HG02973 (cell line): ENCODE data around the gene TMEM145.

Source experiments
- ATAC-seq: cut with Tn5 transposase; IDR thresholded peaks from one replicate; pipeline ENCODE4 v1.9.1; 2021; ENCODE audit warnings: moderate library complexity; ENCODE audit not compliant: unreplicated experiment

Gene TMEM145

GRCh38 chr19:42288881-42289555 is 24.1 kb upstream of the TMEM145 start:
- no peak for ATAC-seq

GRCh38 chr19:42289556-42290041 is 23.5 kb upstream of the TMEM145 start:
- ATAC-seq: no peak

GRCh38 chr19:42290136-42290522 is 23.0 kb upstream of the TMEM145 start:
- no peak for ATAC-seq

DNA sequence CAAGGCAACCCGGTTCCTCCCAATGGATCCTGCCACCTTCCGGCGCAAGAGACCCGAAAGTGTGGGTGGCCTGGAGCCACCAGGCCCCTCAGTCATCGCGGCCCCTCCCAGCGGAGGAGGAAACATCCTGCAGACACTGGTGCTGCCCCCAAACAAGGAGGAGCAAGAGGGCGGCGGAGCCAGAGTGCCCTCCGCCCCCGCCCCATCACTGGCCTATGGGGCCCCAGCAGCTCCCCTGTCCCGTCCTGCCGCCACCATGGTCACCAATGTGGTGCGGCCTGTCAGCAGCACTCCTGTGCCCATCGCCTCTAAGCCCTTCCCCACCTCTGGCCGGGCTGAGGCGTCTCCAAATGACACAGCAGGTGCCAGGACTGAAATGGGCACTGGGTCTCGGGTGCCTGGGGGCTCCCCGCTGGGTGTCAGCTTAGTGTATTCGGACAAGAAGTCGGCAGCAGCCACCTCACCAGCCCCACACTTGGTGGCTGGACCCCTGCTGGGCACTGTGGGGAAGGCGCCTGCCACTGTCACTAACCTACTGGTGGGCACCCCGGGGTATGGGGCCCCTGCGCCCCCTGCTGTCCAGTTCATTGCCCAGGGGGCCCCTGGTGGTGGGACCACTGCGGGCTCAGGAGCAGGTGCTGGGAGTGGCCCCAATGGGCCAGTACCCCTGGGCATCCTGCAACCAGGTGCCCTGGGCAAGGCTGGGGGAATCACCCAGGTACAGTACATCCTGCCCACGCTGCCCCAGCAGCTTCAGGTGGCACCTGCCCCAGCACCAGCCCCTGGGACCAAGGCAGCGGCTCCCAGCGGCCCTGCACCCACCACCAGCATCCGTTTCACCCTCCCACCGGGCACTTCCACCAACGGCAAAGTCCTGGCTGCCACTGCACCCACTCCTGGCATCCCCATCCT is 22.3 kb upstream of the TMEM145 start:
- ATAC-seq: no peak

- ATAC-seq: no peak
These were observed 21.7 kb upstream of the TMEM145 start for GRCh38 chr19:42291435-42291810.

DNA sequence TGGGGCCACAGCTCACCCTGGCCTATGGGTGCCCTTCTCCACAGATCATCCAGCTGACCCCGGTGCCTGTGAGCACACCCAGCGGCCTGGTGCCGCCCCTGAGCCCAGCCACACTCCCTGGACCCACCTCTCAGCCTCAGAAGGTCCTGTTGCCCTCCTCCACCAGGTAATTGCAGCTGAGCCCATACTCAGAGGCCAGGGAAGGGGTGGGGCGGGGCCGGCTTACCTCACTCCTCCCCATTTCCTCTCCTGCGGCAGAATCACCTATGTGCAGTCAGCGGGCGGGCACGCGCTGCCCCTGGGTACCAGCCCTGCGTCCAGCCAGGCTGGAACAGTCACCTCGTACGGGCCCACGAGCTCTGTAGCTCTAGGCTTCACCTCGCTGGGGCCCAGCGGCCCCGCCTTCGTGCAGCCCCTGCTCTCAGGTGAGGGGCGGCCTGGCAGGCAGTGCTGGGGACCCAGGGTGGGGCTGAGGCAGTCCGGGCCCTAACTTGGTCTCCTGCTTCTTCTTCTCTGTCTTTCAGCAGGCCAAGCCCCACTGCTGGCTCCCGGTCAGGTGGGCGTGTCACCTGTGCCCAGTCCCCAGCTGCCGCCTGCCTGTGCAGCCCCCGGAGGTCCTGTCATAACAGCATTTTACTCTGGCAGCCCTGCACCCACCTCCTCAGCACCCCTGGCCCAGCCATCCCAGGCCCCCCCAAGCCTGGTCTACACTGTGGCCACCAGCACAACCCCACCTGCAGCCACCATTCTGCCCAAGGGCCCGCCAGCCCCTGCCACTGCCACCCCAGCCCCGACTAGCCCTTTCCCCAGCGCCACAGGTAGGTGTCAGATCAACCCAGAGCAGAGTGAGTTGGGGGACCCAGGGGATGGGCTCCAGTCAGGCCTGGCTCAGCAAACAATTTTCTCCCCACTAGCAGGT is 20.8 kb upstream of the TMEM145 start:
- no peak for ATAC-seq

- ATAC-seq: no peak
These were observed 20.1 kb upstream of the TMEM145 start for GRCh38 chr19:42292963-42293362.

- no peak for ATAC-seq
These were observed 19.6 kb upstream of the TMEM145 start for GRCh38 chr19:42293540-42293939.

- no peak for ATAC-seq
These were observed 19.2 kb upstream of the TMEM145 start for GRCh38 chr19:42293948-42294347.

- ATAC-seq: no peak
These were observed 18.5 kb upstream of the TMEM145 start for GRCh38 chr19:42294471-42295137.

GRCh38 chr19:42295342-42295741 is 17.8 kb upstream of the TMEM145 start:
- ATAC-seq: no peak

GRCh38 chr19:42295831-42296525 is 17.1 kb upstream of the TMEM145 start:
- no peak for ATAC-seq

- ATAC-seq: no peak
These were observed 16.1 kb upstream of the TMEM145 start for GRCh38 chr19:42297039-42297438.

GRCh38 chr19:42301646-42302203 is 11.4 kb upstream of the TMEM145 start, which contains the start of gene PRR19:
Gene PRR19, plus strand, starts transcription at chr19:42302132. Its CDS starts 7,453 bp downstream, at chr19:42309585.
- ATAC-seq: peak; percentile 5

GRCh38 chr19:42303101-42303464 is 10.0 kb upstream of the TMEM145 start:
- no peak for ATAC-seq

DNA sequence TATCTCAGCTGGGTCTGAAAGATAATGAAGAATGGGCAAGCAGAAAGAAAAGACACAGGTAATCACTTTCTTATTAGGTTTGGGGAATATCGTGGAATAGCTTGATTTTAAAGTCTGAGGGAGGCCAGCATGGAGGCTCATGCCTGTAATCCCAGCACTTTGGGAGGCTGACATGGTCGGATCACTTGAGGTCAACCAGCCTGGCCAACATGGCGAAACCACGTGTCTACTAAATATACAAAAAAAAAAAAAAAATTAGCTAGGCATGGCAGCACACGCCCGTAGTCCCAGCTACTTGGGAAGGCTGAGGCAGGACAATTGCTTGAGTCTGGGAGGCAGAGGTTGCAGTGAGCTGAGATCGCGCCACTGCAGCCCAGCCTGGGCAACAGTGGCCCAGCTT is 9.2 kb upstream of the TMEM145 start:
- no peak for ATAC-seq

DNA sequence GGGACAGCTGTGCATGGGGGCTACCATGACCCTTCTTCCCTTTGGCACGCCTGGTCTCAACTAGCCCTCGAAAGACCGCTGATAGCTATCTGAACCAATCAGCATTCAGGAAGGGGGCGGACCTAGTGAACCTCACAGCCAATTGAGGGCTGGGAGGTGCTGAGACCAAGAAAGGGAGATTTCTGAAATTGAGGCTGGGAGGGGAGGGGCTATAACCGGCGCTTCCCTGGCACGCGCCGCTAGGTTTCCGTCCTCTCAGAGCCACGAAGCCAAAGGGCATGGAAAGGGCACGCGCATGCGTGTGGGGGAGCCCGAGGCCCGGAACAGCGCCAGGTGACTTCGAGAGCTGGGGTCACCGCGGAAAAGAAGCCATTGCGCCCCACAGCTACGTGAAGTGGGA is 6.5 kb upstream of the TMEM145 start:
- no peak for ATAC-seq

DNA sequence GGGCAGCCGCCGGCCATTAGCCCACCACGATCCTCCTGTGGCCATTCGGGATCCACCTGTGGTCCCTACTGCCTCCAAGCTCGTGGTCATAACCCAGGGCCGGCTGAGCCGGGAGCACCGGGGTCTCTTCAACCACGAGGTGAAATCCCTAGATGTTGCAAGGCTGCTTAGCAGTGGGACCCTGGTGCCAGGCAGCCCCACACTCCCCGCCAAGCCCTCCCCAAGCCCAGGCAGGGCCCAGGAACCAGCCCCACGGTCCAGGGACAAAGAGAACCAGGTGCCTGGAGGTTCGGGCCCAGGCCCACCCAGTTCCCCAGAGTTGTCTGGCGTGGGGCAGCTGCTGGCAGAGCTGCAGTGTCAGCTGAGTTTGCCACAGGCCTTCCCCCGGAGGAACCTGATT is 3.4 kb upstream of the TMEM145 start:
- no peak for ATAC-seq

- ATAC-seq: no peak
These were observed 1.5 kb upstream of the TMEM145 start for GRCh38 chr19:42311657-42312056.

DNA sequence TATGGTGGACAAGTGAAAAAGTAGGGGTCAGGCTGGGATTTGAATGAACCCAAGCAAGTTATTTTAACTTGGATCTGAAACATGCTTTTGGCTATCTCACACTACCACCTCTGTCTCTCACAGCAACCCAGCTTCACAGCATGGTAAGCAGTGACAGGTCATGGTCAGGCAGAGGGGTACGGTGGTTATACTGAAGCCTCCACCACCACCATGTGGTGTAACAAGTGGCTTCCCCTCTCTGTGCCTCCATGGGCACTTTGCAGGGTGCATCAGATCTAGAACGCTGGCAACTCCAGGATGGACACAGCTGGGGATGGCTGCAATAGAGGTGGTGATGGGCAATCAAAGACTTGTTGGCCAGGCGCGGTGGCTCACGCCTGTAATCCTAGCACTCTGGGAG is 739 bp upstream of the TMEM145 start:
- ATAC-seq: no peak
